SHP77 (cell line): ENCODE measurements around the gene SPRY2.
"Not testable (repeated sequence)": the region's sequence is repeated elsewhere in the genome, so short reads cannot be mapped to it uniquely, and the experiment has no call there.

Experiments
- DNase-seq, 2 experiments: peaks; one replicate each; lab custom pipeline; 2025; lab: John Stamatoyannopoulos, UW

The SPRY2 gene

DNA sequence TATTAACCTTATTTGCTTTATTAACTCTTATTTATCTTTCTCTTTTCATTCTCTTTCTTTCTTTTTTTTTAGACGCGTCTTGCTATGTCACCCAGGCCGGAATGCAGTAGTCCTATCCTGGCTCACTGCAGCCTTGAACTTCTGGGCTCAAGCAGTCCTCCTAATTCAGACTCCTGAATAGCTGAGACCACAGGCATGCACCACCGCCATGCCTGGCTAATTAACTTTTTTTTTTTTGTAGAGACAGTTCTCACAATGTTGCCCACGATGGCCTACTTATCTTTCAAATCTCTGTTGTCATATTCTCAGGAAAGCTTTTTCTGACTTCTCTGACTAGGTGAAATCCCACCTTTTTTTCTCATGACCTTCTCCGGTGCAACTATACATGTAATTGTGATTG lies 7.8 kb upstream of the SPRY2 start:
- DNase-seq, result no peak

DNA sequence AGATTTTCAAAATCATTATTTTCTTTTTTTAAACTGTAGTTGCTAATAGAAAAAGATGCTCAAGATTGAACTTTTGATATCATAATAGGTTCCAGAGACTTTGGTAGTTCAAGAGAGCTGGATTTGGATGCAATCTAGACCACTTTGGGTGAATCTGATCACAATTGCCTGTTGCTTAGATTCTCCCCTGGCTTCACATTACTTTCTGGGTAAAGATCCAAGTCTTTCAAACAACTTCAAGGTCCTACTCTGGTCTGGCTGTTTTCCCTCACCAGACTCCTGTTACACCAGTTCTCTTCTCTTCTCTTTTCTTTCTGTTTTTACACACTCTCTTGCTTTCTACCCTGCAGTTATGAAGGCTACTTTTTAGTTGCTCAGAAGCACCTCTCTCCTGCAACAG lies 7.4 kb upstream of the SPRY2 start:
- no peak for DNase-seq

DNA sequence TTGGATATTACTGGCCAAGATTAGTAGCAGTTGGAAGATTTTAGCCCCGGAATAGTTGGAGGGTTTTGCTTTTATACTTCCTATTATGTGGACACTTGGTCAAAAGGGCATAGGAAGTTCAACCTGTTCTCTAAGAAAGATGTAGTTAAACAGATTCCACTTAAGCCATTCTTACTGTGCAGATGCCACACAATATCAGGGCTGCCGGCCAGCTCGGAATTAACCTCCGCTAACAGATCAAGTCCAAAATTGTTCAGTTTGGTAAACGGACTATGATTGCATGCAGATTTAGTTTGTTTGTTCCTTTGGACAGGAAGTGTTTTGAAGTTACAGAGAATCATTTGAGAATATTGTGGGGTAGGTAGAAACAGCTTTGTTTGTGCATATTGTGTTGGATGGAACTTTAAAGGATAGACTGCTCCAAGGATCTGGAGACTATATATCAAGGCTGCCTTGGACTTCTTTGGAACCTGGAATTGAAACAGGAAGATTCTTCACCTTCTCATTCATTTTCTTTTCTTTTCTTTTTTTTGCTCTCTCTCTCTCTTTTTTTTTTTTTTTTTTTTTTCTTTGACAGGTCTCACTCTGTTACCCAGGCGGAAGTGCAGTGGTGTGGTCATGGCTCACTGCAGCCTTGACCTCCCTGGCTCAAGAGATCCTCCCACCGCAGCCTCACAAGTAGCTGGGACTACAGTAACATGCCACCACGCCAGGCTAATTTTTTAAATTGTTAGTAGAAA lies 5.0 kb upstream of the SPRY2 start:
- no peak for DNase-seq

DNA sequence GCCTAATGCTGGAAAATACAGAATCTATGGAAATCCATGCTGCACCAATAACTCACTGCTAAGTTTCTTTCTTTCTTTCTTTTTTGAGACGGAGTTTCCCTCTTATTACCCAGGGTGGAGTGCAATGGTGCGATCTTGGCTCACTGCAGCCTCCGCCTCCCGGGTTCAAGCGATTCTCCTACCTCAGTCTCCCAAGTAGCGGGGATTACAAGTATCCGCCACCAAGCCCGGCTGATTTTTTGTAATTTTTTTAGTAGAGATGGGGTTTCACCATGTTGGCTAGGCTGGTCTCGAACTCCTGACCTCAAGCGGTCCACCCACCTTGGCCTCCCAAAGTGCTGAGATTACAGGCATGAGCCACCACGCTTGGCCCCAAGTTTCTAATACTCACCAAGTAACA lies 3.1 kb upstream of the SPRY2 start:
- not testable (repeated sequence) for DNase-seq

DNA sequence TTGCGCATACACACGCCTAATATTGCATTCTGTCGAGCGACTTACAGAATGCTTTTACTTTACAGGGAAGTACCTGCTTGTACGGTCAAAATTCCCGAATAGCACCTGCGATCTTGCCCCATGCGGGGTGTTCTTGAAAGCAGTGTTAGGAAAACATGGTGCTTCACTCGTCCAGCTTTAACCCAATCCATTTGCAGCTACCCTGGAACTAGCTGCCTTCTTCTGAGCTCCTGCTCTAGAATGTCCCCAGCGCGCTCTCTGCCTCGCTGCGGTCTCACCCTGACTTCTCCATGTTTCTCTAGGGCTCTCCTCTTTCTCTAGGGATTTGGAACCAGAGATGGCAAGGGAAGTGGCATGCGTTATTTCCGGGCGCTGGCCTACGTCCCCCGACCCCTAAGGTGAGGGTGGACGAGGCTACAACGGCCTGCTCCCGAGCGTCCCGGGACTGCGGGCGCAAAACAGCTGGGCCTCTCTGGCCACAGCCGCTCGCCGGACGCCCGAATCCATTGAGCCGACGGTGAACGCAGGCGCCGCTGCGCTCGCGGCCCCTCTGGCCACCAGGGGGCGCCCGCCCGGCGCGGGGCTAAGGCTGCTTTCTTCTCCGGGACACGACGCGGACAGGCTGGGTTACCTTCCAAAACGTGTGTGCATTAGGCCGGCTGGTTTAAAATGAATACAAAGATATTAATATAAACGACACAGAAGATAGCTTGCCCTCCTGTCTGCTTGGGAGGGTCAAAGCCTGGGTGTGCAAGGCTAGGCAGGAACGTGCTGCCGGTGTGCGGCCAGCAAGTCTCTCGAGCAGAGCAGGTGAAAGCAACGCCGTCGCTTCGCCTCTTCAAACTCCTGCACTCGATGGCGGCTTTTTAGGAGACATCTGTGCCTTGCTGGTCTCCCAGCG lies 1.8 kb upstream of the SPRY2 start:
- peak; percentile 34 to 55 for DNase-seq

DNA sequence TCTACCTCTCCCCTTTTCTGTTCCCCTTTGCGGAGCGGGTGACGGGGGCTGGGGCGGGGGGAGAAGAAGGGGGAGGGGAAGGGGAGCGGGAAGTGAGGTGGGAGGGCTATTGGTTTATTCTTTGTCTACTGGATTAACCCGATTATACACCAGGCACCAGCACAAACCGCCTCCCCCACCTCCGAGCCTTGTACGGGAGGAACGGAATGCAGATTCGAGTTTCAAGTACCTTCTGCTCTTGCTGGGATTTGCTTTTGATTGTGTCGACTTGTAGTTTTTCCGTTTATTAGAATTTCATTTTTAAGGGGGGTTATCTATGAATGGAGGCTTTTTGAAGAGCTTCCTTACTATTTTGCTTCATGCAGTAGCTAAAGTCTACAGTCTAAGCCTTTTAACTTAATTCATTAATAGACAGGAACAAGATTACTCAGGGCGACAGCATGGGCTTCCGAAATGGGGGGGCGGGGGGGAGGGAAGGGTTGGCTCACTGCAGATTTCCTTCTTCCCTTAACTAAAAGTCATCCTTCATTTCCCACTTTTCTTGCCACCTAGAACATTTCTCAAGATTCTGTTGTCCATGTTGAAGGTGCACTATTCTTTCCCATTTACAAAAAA lies 937 bp upstream of the SPRY2 start:
- DNase-seq, result peak; percentile 28 to 34

DNA sequence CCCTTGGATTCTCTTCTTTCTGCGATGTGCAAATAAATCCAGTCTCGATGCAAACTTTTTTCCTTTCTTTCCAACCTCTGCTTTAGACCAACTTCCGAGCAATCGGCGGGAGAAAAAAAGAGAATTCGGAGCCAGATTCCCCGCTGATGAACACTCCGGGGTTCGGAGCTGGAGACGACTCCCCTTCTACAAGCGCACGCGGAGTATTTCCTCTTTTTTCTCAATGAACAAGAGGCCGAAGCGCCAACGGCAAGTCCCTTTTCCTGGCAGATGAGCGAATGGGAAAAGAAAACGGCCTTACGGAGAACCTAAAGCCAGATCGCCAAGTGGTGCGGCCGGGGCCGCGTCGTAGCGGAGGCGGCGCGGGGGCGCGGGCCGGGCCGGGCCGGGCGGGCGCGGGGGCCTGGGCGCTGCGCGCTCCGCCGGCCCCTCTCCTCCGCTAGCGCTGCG lies 250 bp downstream of the SPRY2 start:
- DNase-seq, result peak in 1 of 2 experiments; percentile 36

DNA sequence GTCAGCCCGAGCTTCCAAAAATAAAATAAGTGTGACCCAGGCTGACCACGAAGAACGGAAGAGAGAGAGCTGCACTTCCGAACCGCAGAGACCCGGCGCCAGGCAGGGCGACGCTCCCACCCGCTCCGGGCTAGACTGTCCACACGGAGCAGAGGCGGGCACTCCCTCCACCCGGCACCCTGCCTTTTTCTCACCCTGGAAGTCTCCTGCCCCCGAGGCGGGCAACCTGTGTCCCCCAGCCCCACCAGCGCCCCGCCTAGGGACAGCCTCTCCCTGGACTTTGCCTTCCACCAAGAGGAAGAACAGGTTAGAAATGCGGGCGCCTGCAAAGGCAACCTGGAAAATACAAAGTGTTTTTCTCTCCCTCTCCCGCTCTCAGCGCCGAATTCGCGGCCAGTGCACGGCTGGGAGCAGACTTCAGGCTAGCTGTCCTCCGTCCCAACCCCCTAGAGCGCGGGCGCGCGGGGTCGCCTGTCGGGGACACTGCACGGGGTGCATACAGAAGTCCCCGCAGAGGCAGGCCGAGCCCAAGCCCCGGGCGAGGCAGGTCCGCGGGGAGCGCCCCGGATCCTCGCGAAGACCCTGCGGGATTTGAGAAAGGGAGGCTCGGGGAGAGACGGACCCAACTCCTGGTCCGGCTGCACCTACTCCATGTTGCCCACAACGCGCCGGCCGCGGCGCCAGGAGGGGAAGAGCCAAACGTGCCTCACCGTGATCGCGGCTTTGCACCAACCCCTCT lies 845 bp downstream of the SPRY2 start:
- DNase-seq, result peak in 1 of 2 experiments; percentile 49

DNA sequence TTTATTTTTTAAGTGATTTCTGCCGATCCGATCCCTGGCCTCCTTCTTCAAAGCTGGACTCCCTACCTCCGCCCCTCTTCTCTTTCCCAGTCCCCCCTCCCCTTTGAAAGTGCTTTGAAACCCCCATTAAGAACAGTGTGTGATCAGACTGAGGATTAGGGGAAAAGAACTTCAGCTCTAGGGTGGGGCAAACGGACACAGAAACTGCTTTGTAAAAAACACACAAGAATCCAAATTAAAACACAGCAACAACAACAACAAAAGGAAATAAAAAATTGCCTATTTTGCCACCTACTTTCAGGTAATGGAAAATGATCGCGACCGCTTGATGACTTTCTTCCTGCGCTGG lies 1.4 kb downstream of the SPRY2 start:
- DNase-seq, result no peak

DNA sequence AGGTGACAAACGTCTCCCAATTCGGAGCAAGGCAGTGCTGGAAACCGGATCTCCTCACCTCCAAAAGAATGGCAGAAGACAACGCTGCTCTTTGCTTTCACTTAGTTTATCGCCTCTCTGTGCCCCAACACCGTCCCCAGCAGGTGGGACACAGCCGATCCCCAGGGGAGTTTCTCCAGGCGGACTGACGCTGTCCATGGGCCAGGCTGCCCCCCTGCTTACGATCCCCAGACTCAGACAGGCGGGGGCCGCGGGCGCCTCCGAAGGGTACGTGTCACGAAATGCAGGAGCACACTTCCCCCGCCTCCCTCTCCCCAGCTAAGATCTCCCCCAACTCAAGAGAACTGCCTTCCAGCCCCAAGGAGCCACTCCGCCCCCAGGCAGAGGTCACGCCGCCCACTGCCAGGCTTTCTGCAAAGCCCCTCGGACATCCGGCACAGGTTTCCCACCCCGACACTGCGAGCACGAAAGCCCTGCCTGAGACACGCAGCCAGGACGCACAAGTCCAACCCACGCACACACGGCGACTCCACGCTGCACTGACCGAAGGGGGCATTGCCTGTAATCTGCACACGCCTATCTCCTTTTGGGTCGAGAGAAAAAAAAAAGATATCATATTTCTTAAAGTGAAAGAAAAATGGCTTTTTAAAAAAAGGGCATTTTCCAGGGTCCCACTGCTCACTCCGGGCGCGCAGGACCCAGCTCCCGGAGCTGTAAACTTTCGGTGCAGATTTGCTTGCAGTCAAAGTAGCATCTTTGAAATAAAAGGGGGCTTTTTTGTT lies 2.0 kb downstream of the SPRY2 start:
- DNase-seq, result peak; percentile 28 to 49

DNA sequence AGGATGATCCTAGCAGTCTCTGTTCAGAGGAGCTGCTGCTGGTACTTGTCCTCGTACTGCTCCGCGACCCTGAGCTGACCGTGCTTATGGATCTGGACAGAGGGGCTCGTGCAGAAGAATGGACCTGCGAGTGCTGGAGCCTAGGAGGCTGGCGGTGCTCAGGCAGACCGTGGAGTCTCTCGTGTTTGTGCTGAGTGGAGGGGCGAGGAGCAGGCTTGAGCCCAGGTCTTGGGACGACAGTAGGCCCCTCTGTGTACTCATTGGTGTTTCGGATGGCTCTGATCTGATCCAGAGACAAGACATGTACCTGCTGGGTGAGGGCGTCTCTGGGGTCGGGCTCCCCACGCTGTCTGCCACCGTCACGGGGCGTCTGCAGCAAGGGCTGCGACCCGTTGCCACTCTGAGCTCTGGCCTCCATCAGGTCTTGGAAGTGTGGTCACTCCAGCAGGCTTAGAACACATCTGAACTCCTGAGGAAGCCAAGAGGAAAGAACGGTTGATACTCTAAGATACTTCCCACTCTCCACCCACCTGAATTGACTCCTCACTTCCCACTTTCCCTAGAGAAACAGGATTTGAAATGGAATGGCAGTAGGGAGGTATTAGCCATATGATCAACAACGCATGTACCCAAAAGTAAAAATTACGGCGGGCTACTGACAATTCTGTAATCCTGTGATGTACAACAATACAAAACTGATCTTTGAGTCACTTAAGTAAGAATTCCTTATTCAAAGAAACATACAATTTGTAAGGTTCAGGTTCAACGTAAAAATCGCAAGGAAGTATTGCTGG lies 3.4 kb downstream of the SPRY2 start:
- no peak for DNase-seq

DNA sequence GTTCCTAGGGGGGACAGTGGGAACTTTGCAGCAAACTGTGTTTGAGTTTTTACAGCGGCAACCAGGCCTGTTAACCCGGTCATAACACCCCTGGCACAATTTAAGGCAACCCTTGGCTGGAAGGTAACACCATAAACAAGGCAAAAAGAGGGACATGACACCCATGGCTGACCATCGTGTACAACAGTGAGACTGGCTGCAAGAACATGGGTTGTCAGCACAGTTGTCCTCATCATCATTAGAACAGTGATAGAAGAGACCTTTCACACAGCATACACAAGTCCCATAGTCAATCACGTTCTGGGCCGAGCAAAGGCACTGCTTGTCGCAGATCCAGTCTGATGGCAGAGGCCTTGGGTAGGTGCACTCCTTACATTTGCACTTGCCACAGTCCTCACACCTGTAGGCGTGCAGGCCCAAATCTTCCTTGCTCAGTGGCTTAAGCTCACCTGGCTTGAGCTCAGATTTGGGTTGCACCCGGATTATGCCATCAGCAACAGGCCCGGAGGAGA lies 4.1 kb downstream of the SPRY2 start:
- no peak for DNase-seq

DNA sequence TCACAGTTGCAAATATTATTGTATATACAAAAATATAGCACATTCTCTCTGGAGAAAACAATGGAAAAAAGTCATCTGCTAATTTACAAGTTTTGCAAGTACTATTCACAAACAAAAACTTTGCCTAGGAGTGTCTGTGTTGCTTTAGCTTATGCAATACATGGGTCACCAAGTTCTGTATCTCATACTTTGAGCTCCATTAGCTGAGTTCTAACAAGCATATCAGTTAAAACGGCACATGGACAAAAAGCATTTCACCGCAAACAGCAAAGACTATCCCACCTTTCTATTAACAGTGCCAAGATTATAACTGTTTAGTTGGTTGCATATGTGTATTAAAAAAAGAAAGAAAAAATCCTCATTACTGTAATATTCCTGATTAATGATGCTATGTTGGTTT lies 4.6 kb downstream of the SPRY2 start:
- DNase-seq, result no peak

DNA sequence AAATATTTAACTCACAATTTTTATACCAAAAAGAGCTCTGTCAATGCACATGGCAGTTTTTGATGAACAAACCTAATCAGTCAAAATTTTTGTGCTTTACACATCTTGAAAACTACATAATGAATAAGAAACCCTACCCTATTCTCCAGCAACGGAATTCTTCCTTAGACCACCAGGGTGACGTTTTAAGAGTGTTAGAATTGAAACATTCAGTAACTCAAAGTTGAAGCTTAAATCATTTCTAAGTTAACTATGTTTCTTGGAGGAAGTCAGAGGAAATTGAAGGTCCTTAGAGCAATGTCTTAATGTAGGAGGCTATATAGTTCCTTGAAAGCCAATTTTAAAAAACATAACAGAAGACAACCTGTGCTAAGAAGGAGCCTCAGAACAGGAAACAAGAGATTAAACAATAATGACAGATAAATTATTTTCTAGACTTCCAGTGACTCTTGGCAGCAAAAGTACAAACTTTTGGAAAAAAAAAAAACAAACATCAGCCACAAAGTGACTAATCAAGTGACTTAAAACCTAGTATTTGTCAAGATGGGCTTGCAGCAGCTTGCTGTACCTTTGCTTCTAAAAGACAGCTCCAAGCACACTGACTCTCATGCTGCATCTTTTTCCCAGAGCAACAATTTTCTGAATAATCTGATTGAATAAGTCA lies 6.2 kb downstream of the SPRY2 start:
- DNase-seq, result no peak

DNA sequence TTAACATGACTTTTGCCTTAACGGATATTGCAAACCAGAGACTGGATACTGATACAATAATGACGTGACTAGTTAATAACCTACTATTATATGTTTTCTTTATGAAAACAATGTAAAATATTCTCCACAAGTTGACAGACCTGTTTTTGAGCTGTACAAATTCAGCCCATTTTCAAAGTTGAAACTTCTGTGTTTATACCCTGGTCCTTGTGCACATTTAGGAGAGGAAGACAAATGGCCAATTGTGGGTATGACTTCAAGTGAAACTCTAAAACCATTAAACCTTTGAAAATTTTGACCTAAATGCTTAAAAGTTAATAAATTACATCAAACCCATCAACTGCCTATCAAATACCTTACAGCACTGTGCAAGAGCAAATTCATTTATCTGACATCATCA lies 8.9 kb downstream of the SPRY2 start:
- DNase-seq, result no peak

DNA sequence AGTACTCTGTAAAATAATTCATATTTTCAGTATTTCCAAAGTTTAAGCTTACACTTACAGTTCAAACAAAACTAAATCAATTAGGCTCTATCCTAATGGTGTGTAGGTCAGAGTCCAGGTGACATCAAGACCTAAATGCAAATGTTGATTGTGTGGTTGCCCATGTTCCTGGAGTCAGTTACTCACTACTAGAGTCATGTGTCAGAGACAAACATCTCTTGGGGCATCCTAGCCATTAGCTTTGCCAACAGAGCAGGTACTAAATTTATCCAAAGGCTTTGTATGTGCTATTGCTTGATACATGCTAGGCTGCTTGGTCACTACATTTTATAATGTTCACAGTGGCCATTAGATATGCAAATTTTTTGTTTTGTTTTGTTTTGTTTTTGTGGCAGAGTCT lies 11.7 kb downstream of the SPRY2 start:
- no peak for DNase-seq

DNA sequence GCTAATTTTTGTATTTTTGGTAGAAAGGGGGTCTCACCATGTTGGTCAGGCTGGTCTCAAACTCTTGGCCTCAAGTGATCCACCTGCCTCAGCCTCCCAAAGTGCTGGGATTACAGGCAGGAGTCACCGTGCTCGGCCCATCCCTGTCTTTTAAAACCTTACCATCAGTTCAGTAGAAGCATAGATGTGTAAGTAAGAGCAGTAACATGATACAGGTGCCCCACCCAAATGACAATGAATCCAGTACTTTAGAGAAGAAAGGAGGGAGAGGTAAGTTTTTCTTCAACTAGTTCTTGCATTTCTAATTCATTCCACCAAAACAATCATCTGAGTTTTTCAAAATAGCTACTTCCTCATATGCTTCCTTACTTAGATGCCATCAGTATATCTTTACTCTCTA lies 21.9 kb downstream of the SPRY2 start:
- DNase-seq, result no peak

DNA sequence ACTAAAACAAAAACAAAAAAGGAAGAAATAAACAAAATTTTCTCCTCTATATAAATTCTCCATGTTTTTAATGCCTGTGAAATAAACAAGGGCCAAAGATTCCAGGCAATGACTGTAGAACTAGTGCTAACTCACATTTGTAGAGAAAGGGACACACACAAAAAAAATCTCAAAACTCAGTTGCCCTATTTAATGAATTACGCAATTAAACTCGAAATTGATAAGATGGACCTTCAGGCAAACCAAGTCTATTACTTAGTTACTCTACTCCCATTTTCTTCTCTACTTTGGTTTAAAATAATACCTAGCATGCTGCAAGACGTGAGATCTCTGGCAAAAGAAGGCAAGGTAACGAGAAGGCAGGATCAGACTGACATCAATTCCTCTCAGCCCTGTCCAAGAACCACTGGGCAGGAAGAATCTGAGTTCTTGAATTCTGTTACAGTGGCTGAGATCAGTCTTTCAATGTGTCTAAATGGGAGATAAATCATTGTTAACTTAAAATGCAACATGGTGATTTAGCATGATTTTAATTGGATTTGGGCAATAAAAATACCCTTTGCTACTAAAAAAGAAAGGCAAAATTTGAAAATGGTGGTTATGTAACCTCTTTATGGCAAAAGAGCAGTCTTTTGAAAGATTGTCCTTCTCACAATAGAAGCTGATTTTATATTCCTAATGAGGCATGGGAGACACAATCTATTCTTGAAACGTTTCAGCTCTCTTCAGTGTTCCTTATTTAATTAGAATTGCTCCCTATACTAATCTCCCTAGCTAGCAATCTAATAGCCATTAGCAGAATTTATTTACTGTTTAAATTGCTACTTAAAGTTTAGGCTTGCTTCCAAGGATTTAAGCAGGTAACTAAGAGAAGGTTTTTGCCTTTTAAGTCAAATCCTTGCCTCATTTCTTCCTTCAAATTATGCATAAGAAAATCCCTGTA lies 25.9 kb downstream of the SPRY2 start:
- DNase-seq, result no peak
